Endodermal cell (in vitro differentiated cells): ENCODE measurements around the gene CFAP92. TPM values are rescaled to one million over a fixed set of nuclear protein-coding genes. Genes with fewer than 3 reads are reported as not detected.

ENCODE experiments used
- DNase-seq: peaks from one replicate; pipeline ENCODE4 v3.0.0-alpha.2; 2017
- H3K27ac ChIP-seq: 2 replicates; pipeline ENCODE4 v1.5.1; 2013; ENCODE audit warnings: mild to moderate bottlenecking, low read depth, low read length, moderate library complexity
- H3K27me3 ChIP-seq: 2 replicates; pipeline ENCODE4 v1.6.1; 2013; ENCODE audit warnings: mild to moderate bottlenecking, low read length, moderate library complexity; ENCODE audit not compliant: insufficient read depth, control insufficient read depth, poor library complexity, severe bottlenecking
- H3K36me3 ChIP-seq: 2 replicates; pipeline ENCODE4 v1.7.0; 2013; ENCODE audit warnings: mild to moderate bottlenecking, low read length, moderate library complexity; ENCODE audit not compliant: control insufficient read depth, insufficient read depth
- H3K4me1 ChIP-seq: one replicate; pipeline ENCODE4 v1.7.0; 2013; ENCODE audit warnings: low read length; ENCODE audit not compliant: control insufficient read depth, insufficient read depth
- H3K4me3 ChIP-seq: 2 replicates; pipeline ENCODE4 v1.5.1; 2013; ENCODE audit warnings: mild to moderate bottlenecking, low read length, moderate library complexity
- H3K9ac ChIP-seq: 2 replicates; pipeline ENCODE4 v1.6.1; 2013; ENCODE audit warnings: mild to moderate bottlenecking, low read length, moderate library complexity; ENCODE audit not compliant: poor library complexity, severe bottlenecking; ENCODE audit errors: extremely low read depth
- H3K9me3 ChIP-seq: 2 replicates; pipeline ENCODE4 v1.6.1; 2013; ENCODE audit warnings: mild to moderate bottlenecking, low read length, moderate library complexity; ENCODE audit not compliant: control insufficient read depth
- H3K27ac Mint-ChIP-seq: 2 replicates; pipeline ENCODE4 v1.8.0; 2020; ENCODE audit warnings: mixed read lengths
- H3K27me3 Mint-ChIP-seq: 2 replicates; pipeline ENCODE4 v1.8.0; 2021; ENCODE audit warnings: mild to moderate bottlenecking, mixed read lengths; ENCODE audit not compliant: insufficient read depth
- H3K36me3 Mint-ChIP-seq: 2 replicates; pipeline ENCODE4 v1.8.0; 2020; ENCODE audit warnings: low read depth, mixed read lengths
- H3K4me1 Mint-ChIP-seq: 2 replicates; pipeline ENCODE4 v1.8.0; 2020; ENCODE audit warnings: mixed read lengths
- H3K4me3 Mint-ChIP-seq: 2 replicates; pipeline ENCODE4 v1.8.0; 2020; ENCODE audit warnings: mild to moderate bottlenecking, moderate library complexity, mixed read lengths
- H3K9me3 Mint-ChIP-seq: 2 replicates; pipeline ENCODE4 v1.8.0; 2020; ENCODE audit warnings: mild to moderate bottlenecking, mixed read lengths
- WGBS, 2 experiments: methylation state at CpG; one replicate each; pipeline versions ENCODE4 v1.1.5 to v1.1.7; 2013; ENCODE audit warnings: missing lambda C conversion rate in 2 of 2, mixed read lengths in 1 of 2; ENCODE audit not compliant: insufficient coverage in 1 of 2, insufficient read length in 1 of 2; 5-methylcytosine and 5-hydroxymethylcytosine counted together
- total RNA-seq, 2 donors: library from RNA; stranded (reverse); fragmentation: NEBNext Ultra II Directional in 1 of 2; extraction: Animal tissue kit (Norgen Biotek cat#: 25700) in 1 of 2; gene quantifications; 2 replicates in 1 of 2; 3 replicates in 1 of 2; pipeline ENCODE4 v1.2.1, GENCODE V29; 2021
- TF ChIP-seq, protein P1 (sequence below): fragments of 200-600 bp; sonication (generic); conservative IDR thresholded peaks from 2 replicates; pipeline ENCODE4 v1.5.0; 2021; ENCODE audit warnings: antibody characterized with exemption, mild to moderate bottlenecking

CFAP92 gene
- total RNA-seq, 2 donors from 2014 or later: 1.3 to 3.0 TPM

DNA sequence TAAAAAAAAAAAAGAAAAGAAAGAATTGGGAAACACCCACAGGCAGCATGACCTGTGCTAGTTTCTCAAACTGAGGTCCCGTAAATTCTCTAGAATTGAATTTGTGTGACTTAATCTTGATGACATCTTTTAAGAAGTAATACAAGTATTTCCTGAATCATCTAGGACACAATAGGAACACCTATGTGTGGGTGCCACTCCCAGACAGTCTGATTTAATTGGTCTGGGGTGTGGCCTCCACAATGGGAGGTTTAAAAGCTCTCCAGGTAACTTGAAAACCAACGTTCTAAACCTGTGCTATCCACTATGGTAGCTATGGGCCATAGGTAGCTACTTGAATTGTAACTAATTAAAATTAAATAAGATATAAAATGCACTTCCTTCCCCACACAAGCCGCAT lies 28.1 kb downstream of the CFAP92 start:
- WGBS, 2 experiments: 94 to 100% methylated on average over 1 to 3 of the region's 3 CpGs
- DNase-seq: no peak

DNA sequence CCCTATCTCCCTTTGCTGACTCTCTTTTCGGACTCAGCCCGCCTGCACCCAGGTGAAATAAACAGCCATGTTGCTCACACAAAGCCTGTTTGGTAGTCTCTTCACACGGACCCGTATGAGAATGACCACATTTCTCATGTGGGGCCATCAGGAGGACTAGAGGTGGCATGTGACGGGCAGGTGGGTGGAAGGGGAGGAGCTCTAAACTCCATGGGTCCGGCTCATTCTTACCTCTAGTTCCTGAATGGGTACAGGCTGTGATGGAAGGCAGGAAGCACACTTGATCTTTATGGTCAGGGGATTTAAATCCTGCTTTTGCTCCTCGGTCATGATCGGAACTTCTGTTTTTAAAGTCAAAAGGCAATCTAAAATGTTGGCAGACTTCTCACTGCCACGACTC lies 28.6 kb downstream of the CFAP92 start:
- 92 to 94% methylated on average over 8 to 9 of the region's 9 CpGs for WGBS, 2 experiments
- H3K4me3 Mint-ChIP-seq: no peak overlapping the region
- H3K27me3 Mint-ChIP-seq: peaks cover 10% of the 10 kb centered on the region
- Histone ChIP-seq H3K4me3 (no peak overlapping the region), H3K27ac (no peak overlapping the region), H3K4me1 (no peaks in the 10 kb centered on the region), H3K27me3 (no peaks in the 10 kb centered on the region), H3K9ac (no peak overlapping the region), H3K9me3 (no peaks in the 10 kb centered on the region), H3K36me3 (no peaks in the 10 kb centered on the region)
- TF ChIP-seq, protein P1, sequence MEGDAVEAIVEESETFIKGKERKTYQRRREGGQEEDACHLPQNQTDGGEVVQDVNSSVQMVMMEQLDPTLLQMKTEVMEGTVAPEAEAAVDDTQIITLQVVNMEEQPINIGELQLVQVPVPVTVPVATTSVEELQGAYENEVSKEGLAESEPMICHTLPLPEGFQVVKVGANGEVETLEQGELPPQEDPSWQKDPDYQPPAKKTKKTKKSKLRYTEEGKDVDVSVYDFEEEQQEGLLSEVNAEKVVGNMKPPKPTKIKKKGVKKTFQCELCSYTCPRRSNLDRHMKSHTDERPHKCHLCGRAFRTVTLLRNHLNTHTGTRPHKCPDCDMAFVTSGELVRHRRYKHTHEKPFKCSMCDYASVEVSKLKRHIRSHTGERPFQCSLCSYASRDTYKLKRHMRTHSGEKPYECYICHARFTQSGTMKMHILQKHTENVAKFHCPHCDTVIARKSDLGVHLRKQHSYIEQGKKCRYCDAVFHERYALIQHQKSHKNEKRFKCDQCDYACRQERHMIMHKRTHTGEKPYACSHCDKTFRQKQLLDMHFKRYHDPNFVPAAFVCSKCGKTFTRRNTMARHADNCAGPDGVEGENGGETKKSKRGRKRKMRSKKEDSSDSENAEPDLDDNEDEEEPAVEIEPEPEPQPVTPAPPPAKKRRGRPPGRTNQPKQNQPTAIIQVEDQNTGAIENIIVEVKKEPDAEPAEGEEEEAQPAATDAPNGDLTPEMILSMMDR: no peak
- peaks cover 41% of the 10 kb centered on the region for H3K4me1 Mint-ChIP-seq
- H3K27ac Mint-ChIP-seq: no peak overlapping the region
- H3K36me3 Mint-ChIP-seq: no peaks in the 10 kb centered on the region
- peaks cover 8% of the 10 kb centered on the region for H3K9me3 Mint-ChIP-seq
- DNase-seq: no peak

More for the DNA sequence above, 28.1 kb downstream of the CFAP92 start:
- Histone ChIP-seq H3K27ac (no peak overlapping the region), H3K27me3 (no peaks in the 10 kb centered on the region), H3K9ac (no peak overlapping the region), H3K4me3 (no peak overlapping the region), H3K9me3 (no peaks in the 10 kb centered on the region), H3K4me1 (no peaks in the 10 kb centered on the region), H3K36me3 (no peaks in the 10 kb centered on the region)
- no peak overlapping the region for H3K27ac Mint-ChIP-seq
- TF ChIP-seq, protein P1: no peak
- H3K4me3 Mint-ChIP-seq: no peak overlapping the region
- peaks cover 9% of the 10 kb centered on the region for H3K27me3 Mint-ChIP-seq
- H3K9me3 Mint-ChIP-seq: peaks cover 3% of the 10 kb centered on the region
- H3K36me3 Mint-ChIP-seq: no peaks in the 10 kb centered on the region
- peaks cover 36% of the 10 kb centered on the region for H3K4me1 Mint-ChIP-seq

DNA sequence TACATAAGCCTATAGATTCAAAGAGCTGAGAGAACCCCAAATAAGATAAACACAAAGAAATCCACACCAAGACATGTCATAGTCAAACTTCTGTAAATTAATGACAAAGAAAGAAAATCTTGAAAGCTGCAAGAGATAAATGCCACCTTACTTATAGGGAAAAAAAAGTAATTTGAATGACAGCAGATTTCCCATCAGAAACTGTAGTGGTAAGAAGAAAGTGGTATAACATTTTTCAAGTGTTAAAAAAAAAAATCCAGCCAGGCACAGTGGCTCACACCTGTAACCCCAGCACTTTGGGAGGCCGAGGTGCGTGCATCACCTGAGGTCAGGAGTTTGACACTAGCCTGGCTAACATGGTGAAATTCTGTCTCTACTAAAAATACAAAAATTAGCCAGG lies 37.4 kb downstream of the CFAP92 start:
- Histone ChIP-seq H3K36me3 (no peaks in the 10 kb centered on the region), H3K4me3 (peak overlapping the region; percentile 65), H3K27me3 (no peaks in the 10 kb centered on the region), H3K9me3 (peaks cover 36% of the 10 kb centered on the region), H3K9ac (no peak overlapping the region), H3K4me1 (no peaks in the 10 kb centered on the region), H3K27ac (no peak overlapping the region)
- 98 to 100% methylated on average over 2 of the region's 2 CpGs for WGBS, 2 experiments
- H3K27ac Mint-ChIP-seq: no peak overlapping the region
- H3K4me1 Mint-ChIP-seq: peaks cover 14% of the 10 kb centered on the region
- H3K27me3 Mint-ChIP-seq: peaks cover 5% of the 10 kb centered on the region
- H3K4me3 Mint-ChIP-seq: no peak overlapping the region
- H3K36me3 Mint-ChIP-seq: peaks cover 11% of the 10 kb centered on the region
- TF ChIP-seq, protein P1: no peak
- DNase-seq: no peak
- H3K9me3 Mint-ChIP-seq: peaks cover 60% of the 10 kb centered on the region
